Stimulated activated CD4-positive, alpha-beta T cell treated with anti-CD3 and anti-CD28 coated beads, Interleukin-4, amount 100 ng/mL, for 48 hours (primary cell): ENCODE results near the gene CRLF2.
"Not testable (repeated sequence)": the region's sequence is repeated elsewhere in the genome, so short reads cannot be mapped to it uniquely, and the experiment has no call there.

Experiments
- DNase-seq, 2 donors: peaks; one replicate each; pipeline ENCODE4 v3.0.0-alpha.2; 2020; ENCODE audit warnings: low read depth in 2 of 2

CRLF2 gene

DNA sequence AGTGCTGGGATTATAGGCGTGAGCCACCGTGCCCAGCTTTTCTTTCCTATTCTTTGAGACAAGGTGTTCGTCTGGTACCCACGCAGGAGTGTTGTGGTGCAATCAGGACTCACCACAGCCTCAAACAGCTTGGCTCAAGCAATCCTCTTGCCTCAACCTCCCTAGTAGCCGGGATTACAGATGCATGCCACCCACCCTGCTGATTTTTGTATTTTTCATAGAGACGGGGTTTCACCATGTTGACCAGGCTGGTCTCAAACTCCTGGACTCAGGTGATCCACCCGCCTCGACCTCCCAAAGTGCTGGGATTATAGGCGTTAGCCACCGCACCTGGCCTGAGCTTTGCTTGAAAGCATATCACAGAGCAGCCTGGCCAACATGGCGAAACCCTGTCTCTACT is 1.5 kb upstream of the CRLF2 start:
- DNase-seq, result no peak

- DNase-seq, result no peak
Observed at GRCh38 chrX:1210844-1211243, 1.6 kb downstream of the CRLF2 start.

DNA sequence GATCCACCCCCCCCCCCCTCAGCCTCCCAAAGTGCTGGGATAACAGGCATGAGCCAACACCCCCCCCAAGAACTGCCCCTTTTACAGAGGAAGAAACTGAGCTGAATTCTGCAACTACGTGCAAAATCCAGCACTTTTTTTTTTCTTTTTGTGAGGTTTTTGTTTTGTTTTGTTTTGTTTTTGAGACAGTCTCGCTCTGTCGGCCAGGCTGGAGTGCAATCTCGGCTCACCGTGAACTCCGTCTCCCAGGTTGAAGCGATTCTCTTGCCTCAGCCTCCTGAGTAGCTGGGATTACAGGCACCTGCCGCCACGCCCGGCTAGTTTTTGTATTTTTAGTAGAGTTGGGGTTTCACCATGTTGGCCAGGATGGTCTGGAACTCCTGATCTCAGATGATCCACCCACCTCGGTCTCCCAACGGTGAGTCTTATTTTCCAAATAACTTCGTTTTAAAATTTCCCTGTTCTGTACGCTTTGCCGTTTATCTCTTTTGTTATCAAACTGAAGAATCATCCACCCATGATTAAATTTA is 4.9 kb downstream of the CRLF2 start:
- no peak for DNase-seq

GRCh38 chrX:1205681-1206611 is 6.5 kb downstream of the CRLF2 start:
- DNase-seq, result no peak

DNA sequence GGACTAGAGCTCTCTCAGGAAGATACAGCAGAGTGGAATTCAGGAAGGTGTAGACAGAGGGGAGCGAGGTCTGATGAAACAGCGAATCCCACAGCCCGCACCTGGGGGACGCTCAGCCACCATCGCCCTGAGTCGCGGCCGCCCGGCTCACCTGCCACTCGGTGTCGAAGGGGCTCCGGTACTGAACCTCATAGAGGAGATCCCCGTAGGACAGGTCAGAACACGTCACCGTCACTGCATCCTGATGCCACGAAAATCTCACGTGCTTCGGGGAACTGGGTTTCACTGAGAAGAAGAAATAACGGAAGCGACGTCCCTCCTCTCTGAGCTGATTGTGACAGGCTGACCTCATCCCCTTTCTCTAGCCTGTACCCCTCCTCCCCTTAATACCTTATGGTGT is 10.2 kb downstream of the CRLF2 start:
- no peak for DNase-seq

DNA sequence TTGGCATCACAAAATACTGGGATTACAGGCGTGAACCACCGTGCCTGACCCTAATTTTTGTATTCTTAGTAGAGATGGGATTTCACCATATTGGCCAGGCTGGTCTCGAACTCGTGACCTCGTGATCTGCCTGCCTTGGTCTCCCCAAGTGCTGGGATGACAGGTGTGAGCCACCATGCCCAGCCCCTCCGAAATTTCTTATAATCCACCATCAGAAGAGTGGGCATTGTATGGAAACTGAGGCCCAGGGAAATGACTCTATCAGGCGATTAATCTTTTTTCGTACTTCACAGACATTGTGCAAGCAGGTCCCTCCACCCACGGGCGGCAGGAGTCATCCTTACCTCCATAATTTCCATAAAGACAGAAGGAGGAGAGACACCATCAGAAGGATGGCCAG is 16.0 kb downstream of the CRLF2 start:
- no peak for DNase-seq

DNA sequence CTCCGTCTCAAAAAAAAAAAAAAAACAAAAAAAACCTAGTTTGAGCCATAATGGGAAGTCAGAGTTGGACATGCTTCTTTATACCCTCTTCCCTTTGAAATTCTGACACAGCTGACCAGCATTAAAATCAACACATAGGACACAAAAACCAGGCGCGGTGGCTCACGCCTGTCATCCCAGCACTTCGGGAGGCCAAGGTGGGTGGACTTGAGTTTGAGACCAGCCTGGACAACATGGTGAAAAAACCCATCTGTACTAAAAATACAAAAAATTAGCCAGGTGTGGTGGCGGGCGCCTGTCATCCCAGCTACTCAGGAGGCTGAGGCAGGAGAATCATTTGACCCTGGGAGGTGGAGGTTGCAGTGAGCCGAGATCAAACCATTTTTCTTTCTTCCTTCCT is 20.3 kb downstream of the CRLF2 start:
- DNase-seq, result not testable (repeated sequence)

- no peak for DNase-seq
Observed at GRCh38 chrX:1190596-1191145, 21.8 kb downstream of the CRLF2 start.

GRCh38 chrX:1185561-1185960 is 26.9 kb downstream of the CRLF2 start:
- no peak for DNase-seq

DNA sequence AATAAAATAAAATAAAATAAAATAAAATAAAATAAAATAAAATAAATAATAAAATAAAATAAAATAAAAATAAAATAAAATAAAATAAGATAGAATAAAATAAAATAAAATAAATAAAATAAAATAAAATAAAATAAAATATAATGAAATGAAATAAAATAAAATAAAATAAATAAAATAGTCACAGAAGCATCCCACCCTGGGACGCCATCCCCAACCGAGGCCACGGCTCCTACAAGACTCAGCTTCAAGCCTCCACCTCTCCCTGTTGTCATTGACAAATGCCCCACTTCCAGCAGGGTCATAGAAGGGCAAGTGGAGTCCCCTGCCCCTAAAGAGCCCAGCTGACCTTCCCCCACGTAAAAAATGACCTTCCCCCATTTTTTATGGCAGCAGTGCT is 30.2 kb downstream of the CRLF2 start:
- DNase-seq, result no peak

GRCh38 chrX:1181661-1182060 is 30.8 kb downstream of the CRLF2 start:
- DNase-seq, result not testable (repeated sequence)

DNA sequence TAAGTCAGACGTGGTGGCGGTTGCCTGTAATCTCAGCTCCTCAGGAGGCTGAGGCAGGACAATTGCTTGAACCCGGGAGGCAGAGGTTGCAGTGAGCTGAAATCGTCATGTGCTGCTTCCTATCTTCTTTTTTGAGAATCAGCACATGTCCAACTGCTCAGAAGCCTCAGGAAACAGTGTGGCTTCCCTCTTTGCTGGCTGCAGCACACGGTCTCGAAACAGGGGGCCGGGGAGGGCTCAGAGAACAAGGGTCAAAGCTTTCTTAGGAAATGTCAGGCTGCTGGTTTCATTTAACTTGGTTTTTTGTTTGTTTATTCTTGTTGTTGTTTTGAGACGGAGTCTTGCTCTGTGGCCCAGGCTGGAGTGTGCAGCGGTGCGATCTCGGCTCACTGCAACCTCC is 31.3 kb downstream of the CRLF2 start:
- DNase-seq, result no peak

- no peak for DNase-seq
Observed at GRCh38 chrX:1178580-1179057, 33.8 kb downstream of the CRLF2 start.

GRCh38 chrX:1176531-1177320 is 35.7 kb downstream of the CRLF2 start:
- DNase-seq, result not testable (repeated sequence)

GRCh38 chrX:1174609-1175545 is 37.6 kb downstream of the CRLF2 start:
- DNase-seq, result not testable (repeated sequence)

DNA sequence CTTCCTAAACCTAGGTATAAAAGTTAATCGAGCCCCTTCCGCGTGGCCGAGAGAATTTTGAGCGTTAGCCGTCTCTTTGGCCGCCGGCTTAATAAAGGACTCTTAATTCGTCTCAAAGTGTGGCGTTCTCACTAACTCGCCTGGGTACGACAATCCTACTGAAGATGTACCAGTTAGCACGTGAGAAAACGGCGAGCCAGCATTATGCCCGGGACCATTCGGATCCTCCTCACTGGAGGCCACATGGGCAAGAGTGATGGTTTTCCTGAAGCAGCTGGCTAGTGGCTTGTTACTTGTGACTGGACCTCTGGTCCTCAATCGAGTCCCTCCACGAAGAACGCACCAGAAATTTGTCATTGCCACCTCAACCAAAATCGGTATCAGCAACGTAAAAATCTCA is 39.0 kb downstream of the CRLF2 start:
- not testable (repeated sequence) for DNase-seq

GRCh38 chrX:1172496-1172895 is 40.0 kb downstream of the CRLF2 start:
- no peak for DNase-seq

- DNase-seq, result not testable (repeated sequence)
Observed at GRCh38 chrX:1171915-1172314, 40.5 kb downstream of the CRLF2 start.

GRCh38 chrX:1170243-1170642 is 42.2 kb downstream of the CRLF2 start:
- no peak for DNase-seq

DNA sequence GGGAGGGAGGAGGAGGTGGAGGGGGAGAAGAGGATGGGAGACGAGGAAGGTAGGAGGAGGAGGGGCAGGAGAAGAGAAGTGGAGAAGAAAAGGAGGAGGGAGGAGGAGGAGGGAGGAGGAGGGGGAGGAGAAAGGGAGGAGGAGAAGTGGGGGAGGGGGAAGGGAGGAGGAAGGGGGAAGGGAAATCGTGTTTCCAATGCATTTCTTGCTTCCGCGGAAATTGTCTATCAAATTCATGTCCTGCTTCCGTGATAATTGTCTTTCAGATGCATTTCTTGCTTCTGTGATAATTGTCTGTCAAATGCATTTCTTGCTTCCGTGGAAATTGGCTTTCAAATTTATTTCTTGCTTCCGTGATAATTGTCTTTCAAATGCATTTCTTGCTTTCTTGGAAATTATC is 43.3 kb downstream of the CRLF2 start:
- no peak for DNase-seq

- DNase-seq, result no peak
Observed at GRCh38 chrX:1167918-1168481, 44.4 kb downstream of the CRLF2 start.
